ENCODE measurements around the gene WNT7A.
"Not testable (repeated sequence)": the region's sequence is repeated elsewhere in the genome, so short reads cannot be mapped to it uniquely, and the experiment has no call there.

Gene WNT7A

DNA sequence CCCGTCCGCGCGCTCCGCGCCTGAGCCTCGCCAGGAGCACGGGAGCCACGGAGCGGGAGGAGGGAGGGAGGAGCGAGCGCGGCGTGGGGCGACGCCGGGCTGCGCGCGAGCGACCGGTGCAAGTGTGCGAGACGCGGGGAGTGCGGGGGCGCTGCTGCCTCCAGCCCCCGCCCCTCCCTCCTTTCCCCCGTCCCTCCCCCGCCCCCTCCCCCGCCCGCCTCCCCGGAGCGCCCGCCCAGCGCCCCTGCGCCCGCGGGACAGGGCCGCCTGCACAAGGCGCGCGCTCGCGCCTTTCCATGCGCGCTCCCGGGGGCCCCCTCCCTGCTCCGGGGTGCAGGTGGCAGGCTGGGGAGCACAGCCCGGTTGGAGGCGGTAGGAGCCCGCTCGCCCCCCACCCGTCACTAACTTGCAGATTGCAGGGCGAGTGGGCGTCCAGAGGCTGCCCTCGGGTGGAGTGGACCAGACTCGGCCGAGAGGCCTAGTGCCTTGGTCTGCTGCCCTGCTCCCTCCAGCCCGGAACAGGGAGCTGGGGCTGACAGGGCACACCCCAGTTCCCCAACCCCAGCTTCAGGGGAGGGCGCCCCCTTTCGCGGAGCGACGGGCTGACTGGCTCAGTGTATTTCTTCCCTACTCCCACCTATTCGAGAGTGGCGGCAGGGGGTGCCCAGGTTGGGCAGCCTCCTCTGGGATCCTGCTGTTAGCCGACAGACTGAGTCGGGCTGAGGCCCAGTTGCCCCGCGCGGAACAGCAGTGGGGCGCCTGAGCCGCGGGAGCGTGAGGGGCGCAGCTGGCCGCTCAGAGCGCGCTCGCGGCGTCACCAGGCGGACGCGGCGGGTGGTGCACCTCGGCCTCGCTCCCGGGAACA lies at the start of gene WNT7A:
Gene WNT7A (minus strand): TSS at position 126 of the 865 bp plus-strand sequence. CDS start 255 bp downstream, outside the sequence.
- DNase-seq: peak; percentile 63

DNA sequence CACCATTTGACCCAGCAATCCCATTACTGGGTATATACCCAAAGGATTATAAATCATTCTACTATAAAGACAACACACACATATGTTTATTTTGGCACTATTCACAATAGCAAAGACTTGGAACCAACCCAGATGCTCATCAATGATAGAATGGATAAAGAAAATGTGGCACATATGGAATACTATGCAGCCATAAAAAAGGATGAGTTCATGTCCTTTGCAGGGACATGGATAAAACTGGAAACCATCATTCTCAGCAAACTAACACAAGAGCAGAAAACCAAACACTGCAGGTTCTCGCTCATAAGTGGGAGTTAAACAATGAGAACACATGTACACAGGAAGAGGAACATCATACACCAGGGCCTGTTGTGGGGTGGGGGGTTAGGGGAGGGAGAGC lies 48.9 kb upstream of the WNT7A start:
- DNase-seq: not testable (repeated sequence)

DNA sequence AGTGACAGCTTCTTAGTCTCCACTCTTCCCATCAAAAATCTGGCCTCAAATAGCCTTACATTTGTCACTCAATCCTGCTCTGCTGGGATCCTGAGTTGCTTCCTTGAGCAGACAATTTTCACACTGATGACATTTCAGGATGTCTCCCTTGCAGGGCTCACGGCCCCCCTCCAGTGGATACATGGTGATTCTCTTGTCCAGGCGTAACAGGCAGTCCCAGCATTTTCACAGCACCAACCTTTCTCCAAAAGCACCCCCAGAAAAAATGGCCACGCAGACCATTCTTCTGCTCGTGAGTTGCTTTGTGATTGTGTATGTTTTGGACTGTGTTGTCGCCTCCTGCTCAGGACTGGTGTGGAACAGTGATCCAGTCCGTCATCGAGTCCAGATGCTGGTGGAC lies 47.4 kb upstream of the WNT7A start:
- DNase-seq: no peak

DNA sequence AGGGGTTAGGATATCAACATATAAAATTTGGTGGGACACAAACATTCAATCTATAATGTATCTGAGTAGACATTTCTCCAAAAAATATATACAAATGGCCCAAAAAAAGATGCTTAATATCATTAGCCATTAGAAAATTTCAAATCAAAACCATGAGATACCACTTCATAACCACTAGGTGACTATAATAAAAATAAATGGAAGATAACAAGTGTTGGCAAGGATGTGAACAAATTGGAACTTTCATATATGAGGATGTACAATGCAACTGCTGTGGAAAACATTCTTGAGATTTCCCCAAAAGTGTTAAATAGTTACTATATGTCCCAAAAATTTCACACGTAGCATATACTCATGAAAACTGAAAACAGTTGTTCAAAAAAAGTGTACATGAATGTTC lies 36.5 kb upstream of the WNT7A start:
- DNase-seq: no peak

DNA sequence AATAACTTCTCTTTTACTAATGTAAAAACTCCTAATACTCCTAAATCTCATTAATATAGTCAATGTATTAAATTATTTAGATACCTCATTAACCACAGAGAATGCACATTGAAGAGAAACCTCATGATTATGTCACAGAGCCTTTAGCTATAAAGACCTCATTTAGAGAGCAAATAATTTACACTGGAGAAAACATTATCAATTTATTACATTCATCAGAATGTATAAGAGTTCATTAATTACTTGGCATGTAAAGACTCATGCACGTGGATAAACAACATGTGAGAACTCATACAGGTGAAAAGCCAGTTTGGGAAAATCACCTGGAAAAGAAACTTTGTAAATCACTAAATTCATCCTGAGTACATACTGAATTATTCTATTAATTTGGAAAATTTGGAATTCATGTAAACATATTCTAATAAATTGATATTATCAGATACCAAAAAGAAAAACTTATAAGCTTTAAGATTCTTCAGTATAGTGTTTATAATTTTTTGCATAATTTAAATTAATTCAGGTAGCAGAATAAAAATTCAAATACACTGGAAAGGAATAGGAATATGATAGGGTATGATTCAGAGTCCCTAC lies 22.9 kb upstream of the WNT7A start:
- DNase-seq: no peak

DNA sequence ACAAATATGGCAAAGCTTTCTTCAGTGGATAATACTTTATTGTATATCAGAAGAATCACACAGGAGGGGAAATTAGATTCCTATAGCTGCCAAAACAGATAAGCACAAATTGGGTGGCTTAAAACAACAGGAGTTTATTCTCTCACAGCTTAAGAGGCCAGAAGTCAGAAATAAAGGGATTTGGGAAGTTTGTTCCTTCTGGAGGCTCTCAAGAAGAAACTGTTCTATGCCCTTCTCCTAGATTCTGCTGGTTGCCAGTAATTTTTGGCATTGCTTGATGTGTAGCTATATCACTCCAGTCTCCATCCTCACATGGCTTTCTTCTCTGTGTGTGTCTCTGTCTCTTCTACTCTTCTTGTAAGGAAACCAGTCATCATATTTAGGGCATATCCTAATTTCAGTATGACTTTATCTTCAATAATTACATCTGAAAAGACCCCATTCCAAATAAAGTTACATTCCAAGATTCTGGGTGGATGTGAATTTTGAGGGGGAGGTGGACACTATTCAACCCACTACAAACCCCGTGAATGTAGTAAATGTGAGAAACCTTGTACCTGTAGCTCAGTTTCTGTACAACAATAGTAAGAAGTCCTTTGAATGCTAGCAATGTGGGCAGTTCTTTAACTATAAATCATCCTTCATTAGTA lies 22.2 kb upstream of the WNT7A start:
- no peak for DNase-seq

DNA sequence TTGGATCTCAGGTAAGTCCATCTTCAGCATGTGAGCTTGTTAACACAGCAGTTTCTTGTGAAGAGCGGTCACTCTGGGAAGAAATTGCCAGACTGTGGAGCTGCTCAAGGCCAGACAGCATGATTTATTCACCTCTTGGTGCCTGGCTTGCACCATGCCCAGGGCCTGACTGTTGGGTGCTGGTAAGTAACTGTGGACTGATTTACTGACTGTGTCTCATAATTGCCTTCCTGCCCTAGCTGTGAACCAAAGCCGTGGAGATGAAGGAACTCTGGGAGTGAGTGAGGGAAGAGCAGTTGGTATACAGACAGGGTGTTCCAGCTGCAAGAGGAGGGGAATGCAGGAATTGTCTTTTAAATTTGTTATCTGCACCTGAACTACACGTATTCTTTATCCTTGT lies 18.5 kb upstream of the WNT7A start:
- DNase-seq: no peak

DNA sequence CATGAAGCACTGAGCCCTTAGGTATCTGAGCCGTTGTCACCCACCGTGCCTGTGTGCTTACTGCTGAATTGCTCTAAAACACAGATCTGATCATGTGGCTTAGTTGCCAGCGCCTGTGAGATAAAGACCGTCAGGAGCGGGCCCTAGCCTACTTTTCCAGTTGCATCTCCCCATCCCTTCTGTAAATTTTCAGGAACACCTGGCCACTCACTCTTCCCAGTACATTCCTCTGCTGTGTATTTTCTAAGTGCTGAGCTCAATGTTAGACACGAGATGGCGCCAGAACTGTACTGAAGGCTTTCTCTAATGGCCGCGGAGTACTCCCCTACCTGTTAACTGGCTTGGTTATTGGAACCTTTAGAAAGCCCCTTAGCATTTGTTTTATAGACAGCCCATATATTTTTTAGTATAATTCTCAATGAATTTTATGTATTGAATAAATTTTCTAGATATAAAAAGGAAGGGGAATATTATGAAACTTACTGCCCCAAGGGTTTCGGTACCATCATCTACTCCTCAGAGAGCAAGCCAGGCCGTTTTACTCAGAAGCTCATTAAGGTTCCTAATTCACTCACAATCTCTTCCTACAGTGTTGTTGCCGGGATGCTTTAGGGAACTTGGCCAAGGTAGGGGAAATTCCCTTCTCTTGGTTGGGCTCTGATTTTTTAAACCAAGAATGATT lies 16.7 kb upstream of the WNT7A start:
- DNase-seq: peak; percentile 74

DNA sequence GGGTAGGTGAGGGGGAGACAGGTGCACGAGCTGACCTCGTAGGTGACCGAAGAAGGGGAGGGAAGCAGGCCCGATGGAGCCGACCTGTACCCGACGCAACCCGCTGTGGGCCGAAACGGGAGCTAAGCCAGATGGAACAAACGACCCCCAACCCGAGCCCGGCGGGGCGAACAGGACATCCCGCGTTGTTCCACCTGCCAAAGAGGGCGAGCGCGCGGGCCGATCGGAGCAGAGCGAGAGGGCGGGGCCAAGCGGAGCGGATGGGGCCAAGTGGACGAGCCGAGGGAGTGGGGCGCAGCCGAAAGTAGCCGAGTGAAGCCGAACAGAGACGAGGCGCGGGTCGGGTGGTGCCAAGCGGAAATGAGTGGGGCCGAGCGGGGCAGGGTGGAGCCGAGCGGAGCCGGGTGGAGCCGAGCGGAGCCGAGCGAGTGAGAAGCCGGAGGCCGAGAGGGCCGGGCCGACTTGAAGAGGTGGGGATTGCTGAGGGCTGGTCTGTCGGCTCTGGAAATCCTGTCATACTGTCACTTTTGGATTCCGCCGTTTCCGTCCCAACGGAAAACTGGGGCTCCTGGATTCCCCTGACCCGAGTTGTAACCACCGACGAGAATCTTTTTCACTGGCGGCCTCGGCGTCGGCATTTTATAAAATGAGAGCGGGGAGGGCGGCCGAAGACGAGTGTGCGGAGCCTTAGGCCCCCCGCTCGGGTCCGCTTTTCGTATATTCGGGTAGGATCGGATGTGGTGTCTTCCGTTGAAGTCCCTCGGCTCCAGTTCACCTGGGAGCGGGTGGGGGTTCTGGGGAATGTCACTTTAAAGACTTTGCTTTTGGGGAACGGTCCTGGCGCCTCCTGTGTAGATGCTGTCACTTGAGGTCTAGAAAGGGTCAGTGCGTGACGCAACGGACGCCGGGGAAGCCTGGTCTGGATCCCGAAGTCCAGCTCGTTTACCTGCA lies 15.6 kb upstream of the WNT7A start:
- DNase-seq: peak; percentile 93

DNA sequence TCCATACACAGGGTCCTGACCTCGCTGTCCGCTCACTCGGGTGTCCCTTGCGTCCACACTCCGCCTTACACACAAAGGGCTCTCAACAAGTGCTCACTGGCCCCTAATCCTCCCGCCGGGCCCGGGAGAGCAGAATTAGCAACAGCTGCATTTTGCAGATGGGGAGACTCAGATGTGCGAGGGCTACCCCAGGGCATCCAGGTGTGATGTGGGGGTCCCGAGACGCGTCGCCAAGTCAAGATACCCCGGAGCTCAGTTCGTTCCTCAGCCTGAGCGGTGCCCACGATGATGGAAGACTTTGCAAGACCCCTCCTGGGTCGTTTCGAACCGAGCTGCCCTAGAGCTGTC lies 14.9 kb upstream of the WNT7A start:
- no peak for DNase-seq

DNA sequence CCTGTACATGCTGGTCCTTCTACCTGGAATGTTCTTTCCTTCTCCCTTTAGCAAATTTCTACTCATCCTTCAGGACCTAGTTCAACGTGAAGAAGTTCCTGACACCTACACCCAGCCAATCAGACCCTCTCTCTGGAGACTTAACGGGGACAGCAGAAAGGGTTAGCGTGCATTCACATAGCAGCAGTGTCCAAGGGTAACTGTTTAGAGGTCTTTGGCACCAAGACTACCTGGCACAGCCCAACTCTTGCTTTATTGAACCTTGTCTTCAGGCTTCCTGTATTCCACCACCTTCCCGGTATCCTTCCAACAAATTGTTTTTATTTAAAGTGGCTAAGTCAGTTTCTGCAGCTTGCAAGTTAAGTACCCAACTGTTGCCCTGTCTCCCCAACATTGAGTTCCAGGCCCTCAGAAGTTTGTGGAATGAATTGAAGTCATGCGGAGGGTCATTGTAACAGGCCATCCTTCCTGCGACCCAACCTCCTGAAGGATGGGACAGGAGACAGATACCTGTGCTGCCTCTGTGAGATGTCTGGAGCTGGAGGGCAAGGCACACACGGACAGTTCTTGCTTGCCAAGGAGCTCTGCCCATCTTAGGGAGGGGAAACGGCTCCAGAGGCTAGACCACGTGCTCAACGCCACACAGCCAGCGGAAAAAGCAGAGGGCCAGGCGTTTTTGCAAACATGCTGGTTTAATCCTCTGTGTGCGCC lies 14.4 kb upstream of the WNT7A start:
- no peak for DNase-seq

DNA sequence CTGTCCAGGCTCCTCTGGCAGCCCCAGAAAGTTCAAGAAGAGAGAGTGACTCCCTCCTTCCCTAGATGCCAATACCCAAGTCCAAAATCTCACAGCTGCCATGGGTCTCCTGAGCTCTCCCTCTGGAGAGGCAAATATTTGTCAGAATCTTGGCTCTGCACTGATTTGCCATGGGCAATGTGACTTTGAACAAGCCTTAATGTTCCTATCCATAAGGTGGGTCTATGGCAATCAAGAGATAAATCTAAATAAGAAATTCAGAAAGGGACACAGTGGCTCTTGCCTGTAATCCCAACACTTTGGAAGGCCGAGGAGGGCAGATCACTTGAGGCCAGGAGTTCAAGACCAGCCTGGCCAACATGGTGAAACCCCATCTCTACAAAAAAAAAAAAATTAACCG lies 12.4 kb upstream of the WNT7A start:
- DNase-seq: no peak

DNA sequence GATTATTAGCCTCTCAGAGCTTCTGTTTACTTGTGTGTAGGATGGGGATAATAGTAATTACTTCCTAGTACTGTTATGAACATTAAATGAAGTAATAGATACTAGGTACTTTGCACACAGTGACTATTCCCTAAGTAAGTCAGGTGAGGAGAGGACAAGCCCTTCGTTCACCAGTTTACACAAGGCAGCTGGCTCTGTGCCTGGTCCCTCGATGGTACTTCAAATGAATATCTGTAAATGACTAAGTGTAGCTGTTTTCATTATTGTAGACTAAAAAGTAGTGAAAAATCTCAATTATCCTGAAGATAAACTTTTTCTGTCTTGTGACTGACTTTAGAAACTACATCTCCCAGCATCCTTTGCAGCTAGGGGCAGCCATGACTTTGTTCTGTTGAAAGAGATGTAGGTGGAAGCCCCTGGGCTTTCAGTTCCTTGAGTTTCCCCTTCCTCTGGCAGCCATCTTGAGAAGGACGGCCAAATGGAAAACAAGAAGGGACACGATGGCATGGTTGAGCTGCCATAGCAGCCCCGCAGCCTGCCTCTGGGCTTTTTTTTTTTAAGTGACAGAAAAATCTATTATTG lies 11.7 kb upstream of the WNT7A start:
- peak; percentile 17 for DNase-seq

DNA sequence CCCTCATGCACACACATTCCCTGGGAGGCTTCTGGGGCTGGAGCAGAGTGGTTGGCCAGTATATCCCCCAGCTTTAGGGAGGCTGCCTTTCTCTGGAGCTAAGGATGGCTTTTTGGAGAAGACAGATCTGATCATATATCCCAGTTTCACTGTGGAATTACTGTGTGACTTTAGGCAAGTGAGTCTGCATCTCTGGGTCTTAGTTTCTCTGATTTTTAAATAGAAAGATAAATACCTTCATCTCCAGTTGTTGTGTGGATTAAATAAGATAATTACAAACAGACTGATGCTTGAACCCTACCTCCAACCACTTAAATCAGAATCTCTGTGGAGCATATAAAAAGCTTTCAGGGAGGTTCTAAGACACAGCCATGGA lies 11.1 kb upstream of the WNT7A start:
- DNase-seq: no peak

DNA sequence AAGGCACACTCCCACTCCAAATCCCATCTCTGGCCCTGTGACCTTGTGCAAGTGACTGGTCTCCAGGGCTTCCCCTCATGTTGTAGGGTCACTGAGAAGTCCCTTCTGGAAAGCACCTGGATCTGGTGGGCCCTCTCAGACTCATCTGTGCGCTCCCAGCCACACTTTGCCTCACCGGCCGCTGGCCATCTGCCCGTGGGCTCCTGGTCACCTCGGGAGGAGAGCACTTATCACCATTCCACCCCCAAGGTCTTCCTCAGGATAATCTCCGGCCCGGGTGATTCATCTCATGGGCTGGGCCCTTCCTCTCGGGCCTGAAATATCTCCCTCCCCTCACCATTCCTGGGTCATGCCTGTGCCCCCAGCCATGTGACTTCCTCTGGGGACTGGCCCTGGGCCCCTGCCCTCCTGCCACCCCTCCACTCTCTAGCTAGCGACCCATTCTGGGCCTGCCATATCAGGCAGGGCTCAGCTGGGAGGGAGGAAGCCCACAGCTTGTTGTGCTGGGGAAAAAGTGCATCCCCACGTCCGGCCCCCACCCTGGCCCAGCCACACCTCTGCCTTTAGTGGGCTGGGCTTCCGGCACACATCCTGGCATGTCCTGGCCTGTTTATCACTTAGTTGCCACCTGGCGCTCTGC lies 10.6 kb upstream of the WNT7A start:
- peak; percentile 54 for DNase-seq

DNA sequence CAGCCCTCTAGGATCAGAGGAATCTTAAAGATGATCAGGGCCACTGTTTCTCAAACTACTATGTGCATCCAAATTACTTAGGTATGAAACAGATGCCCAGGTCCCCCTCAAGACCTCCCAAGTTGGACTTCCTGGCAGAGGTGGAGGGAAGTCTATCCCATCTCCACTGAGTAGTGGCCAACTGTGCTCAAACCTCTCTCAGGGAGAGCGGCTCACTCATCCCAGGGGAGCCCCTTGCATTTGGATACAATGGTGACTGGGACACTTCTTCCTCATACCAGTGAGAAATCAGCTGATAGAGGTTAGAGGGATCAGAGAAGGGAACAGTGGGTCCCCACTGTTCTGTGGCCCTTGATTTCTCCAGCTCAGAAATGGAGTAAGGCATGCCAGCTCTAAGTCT lies 8.7 kb upstream of the WNT7A start:
- DNase-seq: no peak

DNA sequence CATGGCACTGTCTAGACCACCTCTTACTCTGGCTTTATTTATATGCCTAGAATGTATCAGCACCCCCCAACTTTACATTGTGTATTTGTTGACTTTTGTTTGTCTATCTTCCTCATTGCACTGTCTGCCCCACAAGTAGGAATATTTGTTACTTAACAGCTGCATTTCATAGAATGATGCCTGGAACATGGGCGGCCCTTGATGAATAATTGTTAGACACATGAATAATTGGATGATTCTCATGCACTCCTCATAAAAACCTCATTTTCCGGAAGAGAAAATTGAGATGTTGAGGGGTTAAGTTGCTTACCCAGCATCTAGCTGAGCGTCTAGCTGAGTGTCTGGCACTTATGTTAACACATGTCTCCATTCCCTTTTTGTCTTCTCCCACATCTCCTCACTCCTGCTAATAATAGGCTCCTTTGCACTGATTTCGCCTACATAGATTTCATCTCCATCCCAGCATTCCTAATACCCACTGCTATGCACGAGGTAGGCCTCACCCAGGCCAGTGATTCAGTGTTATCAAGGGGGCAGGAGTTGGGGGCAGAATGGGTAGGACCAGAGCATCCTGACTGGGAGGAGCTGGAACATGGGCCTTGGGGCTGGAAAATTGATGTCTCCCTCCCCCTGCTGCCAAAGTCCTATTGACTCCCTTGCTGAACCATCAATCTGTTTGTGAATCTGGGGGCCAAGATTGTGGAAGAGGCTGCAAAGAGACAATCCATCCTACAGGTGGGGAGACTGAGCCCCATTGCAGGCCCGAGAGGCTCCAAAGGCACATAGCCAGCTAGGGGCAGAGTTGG lies 7.8 kb upstream of the WNT7A start:
- DNase-seq: no peak

DNA sequence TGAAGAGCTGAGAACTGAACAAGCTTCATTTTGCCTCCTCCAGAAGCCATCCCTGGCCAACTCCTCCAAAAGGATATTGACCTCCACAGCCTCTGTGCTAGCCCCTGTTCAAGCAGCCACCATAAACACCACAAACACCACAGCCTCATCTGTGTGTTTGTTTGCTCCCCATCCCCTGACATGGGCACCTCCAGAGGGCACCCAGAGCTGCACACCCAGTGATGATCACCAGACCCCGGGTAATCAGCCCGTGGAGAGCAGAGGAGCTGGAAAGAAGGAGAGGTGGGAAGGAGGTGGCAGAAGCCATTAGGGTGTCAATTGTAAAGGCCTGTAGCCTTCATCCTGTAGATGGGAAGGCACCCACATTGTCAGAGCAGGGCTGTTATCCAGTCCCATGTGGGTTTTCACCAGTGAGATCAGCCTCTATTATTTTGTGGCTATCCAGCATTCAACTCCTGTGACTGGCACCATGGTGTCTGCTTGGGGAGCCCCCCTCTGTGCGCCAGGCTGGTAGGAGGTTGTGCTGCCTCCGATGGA lies 6.8 kb upstream of the WNT7A start:
- no peak for DNase-seq

DNA sequence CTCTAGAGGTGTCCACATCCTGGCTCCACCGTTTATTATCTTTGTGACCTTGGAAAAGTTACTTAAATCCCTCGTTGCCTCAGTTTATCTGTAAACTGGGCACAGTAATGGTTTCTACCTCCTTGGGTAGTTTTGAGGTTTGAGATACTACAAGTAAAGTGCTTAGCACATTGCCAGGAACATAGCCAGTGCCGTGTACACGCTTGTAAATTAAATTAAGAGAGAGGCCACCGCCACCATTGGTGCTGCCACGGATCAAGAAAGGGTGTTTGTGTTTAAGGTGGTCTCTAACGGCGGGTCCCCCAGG lies 5.8 kb upstream of the WNT7A start:
- no peak for DNase-seq

Data from CD4-positive, alpha-beta T cell treated with Interleukin-4 for 4 hours (primary cell).